Hematopoietic multipotent progenitor cell treated with erythropoietin and hydrocortisone succinate and interleukin-3 and kit ligand, for 15 days (in vitro differentiated cells): ENCODE measurements around the gene TNFAIP8.

Experiments used
- DNase-seq: peaks from one replicate; pipeline ENCODE4 v3.0.0-alpha.2; 2015; ENCODE audit warnings: low spot score

TNFAIP8 gene

DNA sequence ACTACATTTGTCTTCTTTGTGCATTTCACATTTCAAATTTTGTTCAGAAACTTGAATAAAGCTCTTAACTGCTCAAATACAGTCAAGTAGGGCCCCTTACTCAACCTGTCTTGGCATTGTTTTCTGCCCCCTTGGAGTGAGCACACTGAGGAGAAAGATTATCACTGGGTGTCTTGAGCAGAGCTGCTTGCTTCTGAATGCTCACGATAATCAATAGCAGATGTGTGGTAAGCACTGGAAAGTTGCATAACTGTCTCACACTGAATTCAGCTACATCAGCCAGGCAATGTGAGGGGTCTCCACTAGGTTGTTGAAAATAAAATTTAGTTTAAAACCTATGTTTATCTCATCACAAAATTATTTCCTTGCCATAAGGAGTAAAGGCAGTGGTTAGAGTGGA is 7.8 kb upstream of the TNFAIP8 start:
- no peak for DNase-seq

- no peak for DNase-seq
Observed at GRCh38 chr5:119353213-119353612, 2.6 kb upstream of the TNFAIP8 start.

- DNase-seq, result no peak
Observed at GRCh38 chr5:119353686-119354366, 2.0 kb upstream of the TNFAIP8 start.

DNA sequence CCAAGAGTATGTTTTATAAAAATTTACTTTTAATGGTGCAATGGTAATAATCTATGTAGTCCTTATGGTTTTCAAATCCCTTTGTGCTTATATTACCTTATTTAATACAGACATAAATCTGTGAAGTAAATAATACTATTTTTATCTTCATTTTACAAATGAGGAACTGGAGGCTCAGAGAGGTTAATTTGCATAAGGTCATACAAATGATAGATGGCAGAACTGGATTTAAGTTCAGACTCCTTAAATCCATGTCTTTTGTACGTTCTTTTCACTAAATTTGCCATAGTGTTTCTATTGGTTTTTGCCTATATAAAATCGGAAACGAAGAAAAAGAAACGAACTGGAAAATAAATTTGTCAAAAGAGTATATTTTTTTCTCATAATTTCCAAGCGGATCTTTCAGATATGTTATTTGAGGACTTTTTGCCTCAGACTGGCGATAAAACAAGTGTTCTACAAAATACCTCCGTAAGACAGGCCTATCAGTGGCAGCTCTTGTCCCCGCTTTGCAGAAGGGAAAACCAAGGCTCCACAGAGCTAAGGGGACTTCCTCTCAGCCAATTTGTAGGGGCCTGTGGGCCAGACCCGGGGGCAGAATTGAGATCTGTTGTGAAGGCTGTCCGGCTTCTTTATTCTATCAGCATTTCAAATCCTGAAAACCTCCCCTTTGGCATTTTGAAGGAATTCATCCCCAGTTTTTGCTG is 1.1 kb upstream of the TNFAIP8 start:
- DNase-seq, result no peak

DNA sequence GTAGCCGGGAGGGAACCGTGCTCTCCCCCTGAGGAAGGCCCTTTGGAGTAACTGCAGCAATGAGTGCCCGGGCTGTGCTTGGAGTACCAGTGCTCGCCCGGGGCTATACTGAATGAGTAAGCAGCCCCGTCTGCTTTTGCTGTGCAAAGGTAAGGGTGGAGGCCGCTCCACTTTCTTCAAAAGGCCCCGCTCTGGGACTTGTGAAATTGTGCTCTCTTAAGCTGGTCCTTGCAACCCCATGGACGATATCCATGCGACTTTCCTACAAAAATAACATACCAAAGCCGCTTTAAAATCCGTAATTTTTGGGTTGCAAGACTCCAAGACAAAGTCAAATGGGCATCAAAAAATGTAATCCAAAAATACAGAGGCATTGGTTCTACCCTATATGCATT is 578 bp upstream of the TNFAIP8 start:
- no peak for DNase-seq

GRCh38 chr5:119356612-119357188 is 881 bp downstream of the TNFAIP8 start:
- no peak for DNase-seq

- DNase-seq, result no peak
Observed at GRCh38 chr5:119357270-119357669, 1.5 kb downstream of the TNFAIP8 start.

DNA sequence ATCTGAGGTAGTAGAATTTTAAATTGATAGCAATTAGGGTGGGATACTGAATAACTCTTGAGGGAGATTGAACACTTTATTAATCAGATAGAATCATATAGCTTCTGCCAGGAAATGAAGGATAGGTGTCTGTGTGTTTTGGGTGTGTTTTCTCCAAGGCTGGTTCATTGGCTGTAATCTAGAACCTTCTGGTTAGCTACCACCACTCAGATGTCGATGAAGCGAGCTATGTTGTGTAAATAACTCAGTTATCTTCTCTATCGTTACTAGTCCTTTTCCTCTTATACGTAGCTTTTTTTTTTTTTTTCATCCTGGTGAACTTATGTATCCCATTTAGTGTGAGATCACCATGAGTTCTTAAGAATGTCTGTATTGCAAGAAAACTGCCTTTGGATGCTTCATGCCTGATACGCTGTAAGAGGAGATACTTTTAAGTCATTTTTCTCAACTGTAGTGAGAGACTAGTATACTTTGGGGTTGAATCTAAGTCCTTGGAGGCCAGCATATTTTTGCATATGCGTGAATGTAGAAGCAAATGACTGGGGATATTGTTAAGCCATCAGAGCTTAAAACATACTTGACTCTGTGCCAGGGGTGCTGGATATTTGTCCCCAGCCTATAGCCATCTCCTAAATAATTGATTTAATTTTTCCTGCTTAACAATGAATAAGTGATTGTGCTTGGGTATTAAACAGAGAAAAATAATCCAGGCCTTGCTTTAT is 2.1 kb downstream of the TNFAIP8 start:
- no peak for DNase-seq

DNA sequence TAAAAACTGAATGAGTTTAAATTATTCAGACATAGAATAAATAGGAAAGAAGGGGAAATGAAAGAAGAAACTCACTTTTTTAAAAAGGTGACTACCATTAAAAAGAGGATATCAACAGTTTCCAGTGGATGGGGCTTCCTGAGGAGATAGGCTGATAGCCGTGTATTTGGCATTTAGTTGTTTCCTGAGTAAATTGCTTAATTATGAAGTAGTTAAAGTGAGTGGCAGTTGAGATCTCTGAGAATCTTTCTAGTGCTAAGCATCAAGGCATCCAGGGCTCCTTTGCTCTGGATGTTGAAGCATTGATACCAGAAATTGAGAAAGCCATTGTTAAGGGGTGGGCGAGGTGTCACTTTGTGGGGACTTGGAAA is 2.7 kb downstream of the TNFAIP8 start:
- no peak for DNase-seq

DNA sequence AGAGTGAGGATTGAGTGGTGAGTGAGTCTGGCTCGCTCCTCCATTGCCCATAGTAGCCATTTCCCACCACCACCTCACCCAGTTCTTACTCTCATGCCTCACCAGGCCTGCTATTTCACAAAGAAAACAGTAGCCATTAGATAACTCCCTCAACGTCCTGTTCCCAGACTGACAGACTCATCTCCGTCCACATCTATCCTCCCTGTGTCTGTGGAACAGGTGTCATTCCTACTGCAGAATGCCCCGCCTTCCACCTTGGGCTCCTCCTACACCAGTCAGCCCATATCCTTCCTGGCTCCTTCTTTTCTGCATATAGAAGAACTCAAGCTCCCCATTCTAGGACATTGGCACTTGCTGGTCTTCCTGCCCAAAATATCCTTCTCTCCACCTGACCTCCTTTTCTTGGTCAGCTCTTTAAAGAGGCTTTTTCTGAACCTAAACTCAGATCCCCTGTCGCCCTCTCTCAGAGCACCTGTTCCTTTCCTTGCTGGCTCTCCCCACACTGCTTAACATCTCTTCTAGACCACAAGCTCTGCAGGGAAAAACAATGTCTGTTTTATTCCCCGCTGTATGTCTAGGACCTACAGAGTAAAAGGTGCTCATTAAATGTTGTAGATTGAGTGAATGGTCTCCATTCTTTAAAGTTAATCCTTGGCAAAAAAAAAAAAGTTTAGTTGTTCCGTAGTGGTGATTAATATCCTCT is 3.2 kb downstream of the TNFAIP8 start:
- no peak for DNase-seq

- no peak for DNase-seq
Observed at GRCh38 chr5:119359737-119360413, 4.1 kb downstream of the TNFAIP8 start.

GRCh38 chr5:119360905-119361593 is 5.2 kb downstream of the TNFAIP8 start:
- no peak for DNase-seq

DNA sequence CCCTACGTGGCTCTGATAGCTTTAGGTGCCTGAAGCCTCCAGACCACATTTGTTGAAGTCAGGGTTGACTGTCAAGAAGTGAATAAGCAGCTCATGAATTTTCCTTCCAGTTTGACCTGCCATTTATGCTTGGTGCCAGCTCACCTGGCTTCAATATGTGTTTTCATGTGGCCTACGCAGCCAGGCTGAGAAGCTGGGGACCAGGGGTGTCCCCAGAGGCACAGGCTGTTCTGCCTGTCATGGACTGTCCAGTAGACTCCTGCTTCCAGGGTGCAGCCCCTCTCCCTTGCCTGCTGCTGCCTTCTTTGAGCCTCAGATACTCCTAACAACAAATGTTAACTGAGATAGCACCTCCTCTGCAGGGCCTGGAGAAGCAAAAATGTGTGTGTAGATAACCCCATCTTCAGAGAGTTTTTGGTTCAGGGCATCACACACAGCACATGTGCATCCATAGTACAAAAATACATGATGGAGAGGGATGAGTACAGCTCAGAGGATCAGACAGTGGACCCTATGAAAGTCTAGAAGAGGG is 5.8 kb downstream of the TNFAIP8 start:
- peak; percentile 55 for DNase-seq

DNA sequence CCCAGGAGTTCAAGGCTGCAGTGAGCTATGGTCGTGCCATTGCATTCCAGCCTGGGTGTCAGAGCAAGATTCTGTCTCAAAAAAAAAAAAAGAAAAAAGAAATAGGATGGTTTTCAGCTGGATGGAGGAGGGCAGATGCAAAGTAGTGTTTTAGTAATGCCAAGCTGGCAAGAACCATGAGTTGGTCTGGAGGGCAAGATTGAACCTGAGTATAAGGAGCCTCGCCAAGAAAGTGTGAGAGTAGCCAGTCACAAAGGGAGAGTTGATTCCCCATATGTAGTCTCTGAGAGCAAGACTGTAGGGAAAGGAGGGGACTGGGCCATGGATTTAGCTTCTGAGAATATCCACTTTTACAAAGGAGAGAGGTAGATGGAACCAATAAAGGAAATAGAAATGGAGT is 6.9 kb downstream of the TNFAIP8 start:
- no peak for DNase-seq

- DNase-seq, result no peak
Observed at GRCh38 chr5:119363271-119363670, 7.5 kb downstream of the TNFAIP8 start.

- DNase-seq, result no peak
Observed at GRCh38 chr5:119363936-119364335, 8.1 kb downstream of the TNFAIP8 start.

- no peak for DNase-seq
Observed at GRCh38 chr5:119365847-119366539, 10.2 kb downstream of the TNFAIP8 start.

GRCh38 chr5:119366540-119366881 is 10.7 kb downstream of the TNFAIP8 start:
- no peak for DNase-seq

GRCh38 chr5:119367502-119368237 is 11.9 kb downstream of the TNFAIP8 start:
- DNase-seq, result no peak

- no peak for DNase-seq
Observed at GRCh38 chr5:119368238-119368630, 12.4 kb downstream of the TNFAIP8 start.
